Activated CD8-positive, alpha-beta T cell treated with anti-CD3 and anti-CD28 coated beads for 36 hours (primary cell): ENCODE results near the gene PRSS12. TPM values are rescaled to one million over a fixed set of nuclear protein-coding genes. Genes with fewer than 3 reads are reported as not detected.

Source experiments
- ATAC-seq: fragments of 200-7000 bp; cut with Tn5 transposase; one replicate; pipeline ENCODE4 v1.10.0; 2021; ENCODE audit warnings: mild to moderate bottlenecking, moderate library complexity
- CTCF ChIA-PET: fragments of 350-600 bp; sonication (Branson Sonifier 250); formaldehyde crosslinking; loops from one replicate; lab custom pipeline; 2021; ENCODE audit warnings: antibody characterized with exemption; lab: Charles Lee
- POLR2A ChIA-PET: fragments of 350-600 bp; sonication (Branson Sonifier 250); formaldehyde crosslinking; loops from one replicate; lab custom pipeline; 2021; ENCODE audit warnings: antibody characterized with exemption; lab: Charles Lee
- DNase-seq: peaks from one replicate; pipeline ENCODE4 v3.0.0-alpha.2; 2020
- H3K27ac Mint-ChIP-seq: one replicate; pipeline ENCODE4 v1.8.0; 2021; ENCODE audit warnings: mild to moderate bottlenecking, mixed read lengths
- H3K27me3 Mint-ChIP-seq: one replicate; pipeline ENCODE4 v1.8.0; 2021; ENCODE audit warnings: mixed read lengths
- H3K36me3 Mint-ChIP-seq: one replicate; pipeline ENCODE4 v1.8.0; 2021; ENCODE audit warnings: low read depth, mixed read lengths
- H3K4me1 Mint-ChIP-seq: one replicate; pipeline ENCODE4 v1.8.0; 2021; ENCODE audit warnings: low read depth, mixed read lengths
- H3K4me3 Mint-ChIP-seq: one replicate; pipeline ENCODE4 v1.8.0; 2021; ENCODE audit warnings: mild to moderate bottlenecking, moderate library complexity, mixed read lengths
- H3K9me3 Mint-ChIP-seq: one replicate; pipeline ENCODE4 v1.8.0; 2021; ENCODE audit warnings: mixed read lengths
- intact Hi-C: fragments of 100-400 bp; cut with micrococcal nuclease; formaldehyde crosslinking; loops from one replicate; pipeline ENCODE4 v1.10.0; 2022
- total RNA-seq, 2 experiments: library from RNA; stranded (reverse); gene quantifications; one replicate each; pipeline ENCODE4 v1.2.3, GENCODE V29; 2021
- TF ChIP-seq, protein P1 (sequence below): fragments of 200-600 bp; IDR thresholded peaks from one replicate; pipeline ENCODE4 v1.8.0; 2022; ENCODE audit warnings: antibody characterized with exemption, mild to moderate bottlenecking

The PRSS12 gene
- total RNA-seq, 2 experiments from 2014 or later, result not detected

- Mint-ChIP-seq H3K4me3 (no peak overlapping the region), H3K27me3 (peaks cover 5% of the 10 kb centered on the region), H3K27ac (no peak overlapping the region), H3K9me3 (no peaks in the 10 kb centered on the region), H3K36me3 (no peaks in the 10 kb centered on the region), H3K4me1 (no peaks in the 10 kb centered on the region)
- CTCF ChIA-PET, result interaction anchor here (1.3 kb wide), 1 partner anchor 8 kb away, joined by 3 read pairs; no protein-coding TSS in a partner anchor
- intact Hi-C loops, result no loop called here
- TF ChIP-seq, protein P1, sequence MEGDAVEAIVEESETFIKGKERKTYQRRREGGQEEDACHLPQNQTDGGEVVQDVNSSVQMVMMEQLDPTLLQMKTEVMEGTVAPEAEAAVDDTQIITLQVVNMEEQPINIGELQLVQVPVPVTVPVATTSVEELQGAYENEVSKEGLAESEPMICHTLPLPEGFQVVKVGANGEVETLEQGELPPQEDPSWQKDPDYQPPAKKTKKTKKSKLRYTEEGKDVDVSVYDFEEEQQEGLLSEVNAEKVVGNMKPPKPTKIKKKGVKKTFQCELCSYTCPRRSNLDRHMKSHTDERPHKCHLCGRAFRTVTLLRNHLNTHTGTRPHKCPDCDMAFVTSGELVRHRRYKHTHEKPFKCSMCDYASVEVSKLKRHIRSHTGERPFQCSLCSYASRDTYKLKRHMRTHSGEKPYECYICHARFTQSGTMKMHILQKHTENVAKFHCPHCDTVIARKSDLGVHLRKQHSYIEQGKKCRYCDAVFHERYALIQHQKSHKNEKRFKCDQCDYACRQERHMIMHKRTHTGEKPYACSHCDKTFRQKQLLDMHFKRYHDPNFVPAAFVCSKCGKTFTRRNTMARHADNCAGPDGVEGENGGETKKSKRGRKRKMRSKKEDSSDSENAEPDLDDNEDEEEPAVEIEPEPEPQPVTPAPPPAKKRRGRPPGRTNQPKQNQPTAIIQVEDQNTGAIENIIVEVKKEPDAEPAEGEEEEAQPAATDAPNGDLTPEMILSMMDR, result no peak
- POLR2A ChIA-PET, result no interaction called here
- DNase-seq (no peak), ATAC-seq (no peak)
Observed at GRCh38 chr4:118369231-118369630, 16.4 kb upstream of the PRSS12 start.

DNA sequence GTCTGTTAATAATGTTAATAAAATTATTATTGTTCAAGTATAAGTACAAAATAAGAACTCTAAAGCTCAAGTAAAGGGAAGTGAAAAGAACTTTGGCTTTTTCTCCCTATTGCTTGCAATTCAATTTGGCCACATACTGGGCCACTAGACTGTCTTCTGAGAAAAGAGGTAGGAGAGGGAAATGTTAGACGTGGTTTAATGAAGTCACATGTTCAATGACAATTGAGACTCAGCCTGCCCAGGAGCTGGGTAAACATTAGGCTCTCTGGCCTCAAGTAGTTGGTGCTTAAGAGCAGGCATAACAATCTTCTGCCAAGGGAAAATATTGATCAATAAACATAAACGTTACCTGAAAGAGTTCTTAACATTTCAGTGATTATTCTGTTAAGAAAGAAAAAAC is 15.1 kb upstream of the PRSS12 start:
- H3K27me3 Mint-ChIP-seq, result peaks cover 7% of the 10 kb centered on the region
- no peak for ATAC-seq
- H3K36me3 Mint-ChIP-seq, result no peaks in the 10 kb centered on the region
- TF ChIP-seq, protein P1, result no peak
- H3K27ac Mint-ChIP-seq, result no peak overlapping the region
- intact Hi-C loops, result no loop called here
- H3K9me3 Mint-ChIP-seq, result no peaks in the 10 kb centered on the region
- H3K4me1 Mint-ChIP-seq, result no peaks in the 10 kb centered on the region
- H3K4me3 Mint-ChIP-seq, result no peak overlapping the region
- POLR2A ChIA-PET, result no interaction called here
- DNase-seq, result no peak
- CTCF ChIA-PET, result no interaction called here

DNA sequence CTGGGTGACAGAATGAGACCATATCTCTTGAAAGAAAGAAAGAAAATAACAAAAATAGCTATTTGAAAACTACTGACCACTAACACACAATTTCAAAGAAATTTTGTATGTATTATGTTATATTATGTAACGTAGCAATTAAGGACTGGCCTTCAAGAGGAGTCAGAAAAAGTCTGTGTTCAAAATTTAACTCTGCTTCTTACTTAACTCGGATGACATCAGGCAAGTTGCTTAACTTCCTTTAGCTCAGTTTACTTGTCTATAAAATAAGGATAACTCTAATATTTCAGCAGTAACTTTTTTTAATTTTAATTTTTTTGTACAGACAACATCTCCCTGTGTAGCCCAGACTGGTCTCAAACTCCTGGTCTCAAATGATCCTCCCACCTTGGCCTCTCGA is 14.6 kb upstream of the PRSS12 start:
- Mint-ChIP-seq H3K4me1 (no peaks in the 10 kb centered on the region), H3K9me3 (no peaks in the 10 kb centered on the region), H3K27me3 (peaks cover 9% of the 10 kb centered on the region), H3K27ac (no peak overlapping the region), H3K4me3 (no peak overlapping the region), H3K36me3 (no peaks in the 10 kb centered on the region)
- CTCF ChIA-PET, result no interaction called here
- intact Hi-C loops, result no loop called here
- ATAC-seq (no peak), DNase-seq (no peak)
- TF ChIP-seq, protein P1, result no peak
- POLR2A ChIA-PET, result no interaction called here

DNA sequence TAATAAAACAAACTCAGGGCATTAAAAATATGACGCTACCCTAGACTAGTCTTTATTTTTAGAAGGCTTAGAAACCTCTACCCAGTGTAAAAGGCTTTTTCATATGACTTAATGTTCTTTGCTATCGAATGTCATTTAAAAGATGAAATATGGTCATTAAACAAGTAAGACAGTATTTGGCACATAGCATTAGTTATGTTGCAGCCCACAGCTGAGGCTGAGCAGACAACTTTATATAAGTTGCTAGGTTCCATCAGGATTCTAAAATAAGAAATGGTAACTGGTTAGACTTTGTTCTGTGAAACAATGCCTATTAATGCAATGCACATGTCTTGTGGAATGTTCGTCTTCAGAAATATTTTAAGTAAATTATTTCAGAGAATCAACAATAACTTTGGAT is 10.4 kb upstream of the PRSS12 start:
- H3K27me3 Mint-ChIP-seq, result peaks cover 21% of the 10 kb centered on the region
- CTCF ChIA-PET, result interaction anchor here (3.1 kb wide), 1 partner anchor 10 kb away, joined by 24 read pairs; the partner anchor contains the start of gene PRSS12
- intact Hi-C loops, result no loop called here
- no peaks in the 10 kb centered on the region for H3K36me3 Mint-ChIP-seq
- TF ChIP-seq, protein P1, result no peak
- no peak overlapping the region for H3K4me3 Mint-ChIP-seq
- ATAC-seq, result no peak
- no peaks in the 10 kb centered on the region for H3K4me1 Mint-ChIP-seq
- POLR2A ChIA-PET, result no interaction called here
- DNase-seq, result no peak
- H3K27ac Mint-ChIP-seq, result no peak overlapping the region
- H3K9me3 Mint-ChIP-seq, result no peaks in the 10 kb centered on the region

DNA sequence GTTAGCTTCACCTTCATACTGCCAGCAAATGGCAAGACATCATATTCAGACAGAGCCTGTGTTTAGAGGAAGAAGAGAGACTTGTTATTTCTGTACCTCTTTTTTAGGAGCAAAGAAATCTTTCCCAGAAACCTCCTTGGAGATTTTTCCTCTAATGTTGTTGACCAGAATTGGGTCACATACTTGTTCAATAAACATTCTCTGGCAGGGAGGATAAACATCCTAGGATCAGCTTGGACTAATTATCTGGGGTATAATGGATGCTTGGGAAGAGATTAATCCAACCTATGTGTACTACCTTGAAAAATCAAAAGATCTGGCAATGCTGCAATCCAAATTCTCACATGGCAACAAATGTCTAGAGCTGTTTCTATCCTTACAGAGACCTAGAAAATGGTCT is 8.4 kb upstream of the PRSS12 start:
- Mint-ChIP-seq H3K4me1 (no peaks in the 10 kb centered on the region), H3K27me3 (peaks cover 33% of the 10 kb centered on the region), H3K9me3 (no peaks in the 10 kb centered on the region), H3K36me3 (no peaks in the 10 kb centered on the region), H3K4me3 (no peak overlapping the region), H3K27ac (no peak overlapping the region)
- CTCF ChIA-PET, result interaction anchor here (0.8 to 3.1 kb wide), 2 partner anchors 8 kb away, joined by 3 to 24 read pairs; partner anchors contain the start of gene PRSS12
- intact Hi-C loops, result no loop called here
- ATAC-seq (no peak), DNase-seq (no peak)
- POLR2A ChIA-PET, result no interaction called here
- TF ChIP-seq, protein P1, result no peak
